ENCODE measurements around the gene TRIM64.
"Not testable (repeated sequence)": the region's sequence is repeated elsewhere in the genome, so short reads cannot be mapped to it uniquely, and the experiment has no call there.

TRIM64 gene

GRCh38 chr11:89965737-89966136 lies at the start of gene TRIM64:
Gene TRIM64, plus strand, starts transcription at chr11:89966037. Its CDS starts 2,467 bp downstream, at chr11:89968504.
- H3K4me1 ChIP-seq (ENCODE audit: control insufficient read depth, insufficient read depth, low read length); H3K36me3 ChIP-seq (ENCODE audit: control insufficient read depth, insufficient read depth, low read length); H3K27me3 ChIP-seq (ENCODE audit: control insufficient read depth, insufficient read depth, low read length); H3K4me3 ChIP-seq (ENCODE audit: low read length); DNase-seq (ENCODE audit: low read depth, low spot score); H3K27ac ChIP-seq (ENCODE audit: low read length); H3K9me3 ChIP-seq (ENCODE audit: control insufficient read depth, insufficient read depth, low read length): not testable (repeated sequence)
- WGBS (ENCODE audit: insufficient coverage, insufficient read length) = no CpG with 5 or more reads among the region's 4 CpGs

- Histone ChIP-seq H3K27me3 (ENCODE audit: control insufficient read depth, insufficient read depth, low read length) (no peaks in the 10 kb centered on the region), H3K9me3 (ENCODE audit: control insufficient read depth, insufficient read depth, low read length) (no peaks in the 10 kb centered on the region), H3K36me3 (ENCODE audit: control insufficient read depth, insufficient read depth, low read length) (no peaks in the 10 kb centered on the region), H3K4me1 (ENCODE audit: control insufficient read depth, insufficient read depth, low read length) (no peaks in the 10 kb centered on the region), H3K27ac (ENCODE audit: low read length) (no peak within 1 kb of the TSS), H3K4me3 (ENCODE audit: low read length) (no peak within 1 kb of the TSS)
- DNase-seq (ENCODE audit: low read depth, low spot score) = no peak
- WGBS (ENCODE audit: insufficient coverage, insufficient read length) = no CpG with 5 or more reads among the region's 3 CpGs
Observed at GRCh38 chr11:89922195-89922660, 43.6 kb upstream of the TRIM64 start, which contains the start of gene TRIM49D1. Gene TRIM49D1, minus strand, starts transcription at chr11:89922245. Its CDS starts 4,535 bp downstream, at chr11:89917710.

GRCh38 chr11:89923764-89924163 lies 42.1 kb upstream of the TRIM64 start, which contains the start of gene TRIM49D2:
Gene TRIM49D2, plus strand, starts transcription at chr11:89924064. Its CDS starts 2,698 bp downstream, at chr11:89926762.
- no CpG with 5 or more reads among the region's 6 CpGs for WGBS (ENCODE audit: insufficient coverage, insufficient read length)
- not testable (repeated sequence) for DNase-seq (ENCODE audit: low read depth, low spot score); H3K4me3 ChIP-seq (ENCODE audit: low read length); H3K36me3 ChIP-seq (ENCODE audit: control insufficient read depth, insufficient read depth, low read length); H3K4me1 ChIP-seq (ENCODE audit: control insufficient read depth, insufficient read depth, low read length); H3K9me3 ChIP-seq (ENCODE audit: control insufficient read depth, insufficient read depth, low read length); H3K27ac ChIP-seq (ENCODE audit: low read length); H3K27me3 ChIP-seq (ENCODE audit: control insufficient read depth, insufficient read depth, low read length)

- H3K4me1 ChIP-seq (ENCODE audit: control insufficient read depth, insufficient read depth, low read length); H3K9me3 ChIP-seq (ENCODE audit: control insufficient read depth, insufficient read depth, low read length); H3K4me3 ChIP-seq (ENCODE audit: low read length); H3K36me3 ChIP-seq (ENCODE audit: control insufficient read depth, insufficient read depth, low read length); H3K27ac ChIP-seq (ENCODE audit: low read length); DNase-seq (ENCODE audit: low read depth, low spot score); H3K27me3 ChIP-seq (ENCODE audit: control insufficient read depth, insufficient read depth, low read length): not testable (repeated sequence)
- no CpG with 5 or more reads among the region's 6 CpGs for WGBS (ENCODE audit: insufficient coverage, insufficient read length)
Observed at GRCh38 chr11:89960833-89961232, 5.0 kb upstream of the TRIM64 start.
